Measurements from ENCODE around the gene TUBGCP6. TPM values are rescaled to one million over a fixed set of nuclear protein-coding genes. Genes with fewer than 3 reads are reported as not detected.
A peak's percentile ranks its signal among the peaks of the same experiment; 100 is the strongest.

The TUBGCP6 gene
- total RNA-seq, 1 donor from 2014 or later = 54.4 TPM

DNA sequence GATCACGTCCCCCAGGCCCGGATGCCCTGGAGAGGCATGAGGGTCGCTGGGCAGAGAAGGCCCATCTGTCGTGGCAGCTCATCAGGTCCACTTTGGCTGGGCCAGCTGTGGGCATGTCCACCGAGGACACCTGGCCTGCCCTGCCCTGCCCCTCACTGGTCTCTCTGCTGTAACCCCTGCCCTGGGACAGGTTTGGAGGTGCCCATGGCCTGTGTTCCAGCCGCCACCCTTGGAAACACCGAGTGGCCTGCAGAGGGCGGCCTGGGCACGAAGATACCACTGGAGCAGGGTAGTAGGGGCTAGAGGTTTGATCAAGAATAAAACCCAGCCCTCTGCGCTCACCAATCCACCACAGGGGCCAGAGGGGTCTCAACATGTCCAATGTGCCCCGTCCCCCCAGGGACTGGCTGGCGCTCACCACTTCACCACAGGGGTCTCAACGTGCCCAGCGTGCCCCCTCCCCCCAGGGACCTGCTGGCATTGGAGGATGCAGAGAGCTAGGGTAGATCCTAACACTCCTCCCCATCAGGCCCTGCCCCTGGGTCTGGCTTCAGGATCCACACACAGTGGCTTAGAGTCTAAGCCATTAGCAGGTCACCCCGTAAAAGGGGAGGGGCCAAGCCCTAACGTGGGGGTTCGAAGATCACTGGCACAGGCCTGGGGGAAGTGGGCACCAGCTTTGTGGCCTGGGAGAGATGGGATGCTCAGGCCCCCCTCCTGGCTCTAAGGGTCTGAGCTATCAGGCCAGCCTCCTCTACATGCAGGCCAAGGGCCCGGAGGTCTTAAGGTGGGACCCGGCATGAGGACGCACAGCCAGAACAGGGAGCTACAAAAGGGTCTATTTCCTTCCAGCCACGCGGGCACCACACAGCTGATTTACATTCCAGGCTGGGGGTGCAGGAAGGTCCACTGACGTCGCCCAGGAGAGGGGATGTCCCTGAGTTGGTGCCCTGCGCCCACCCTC is 7.5 kb upstream of the TUBGCP6 start:
- peak; percentile 52 for DNase-seq (ENCODE audit: low read depth, low spot score)
- no peak overlapping the region for H3K27ac Mint-ChIP-seq (ENCODE audit: unreplicated experiment)
- H3K27me3 Mint-ChIP-seq (ENCODE audit: low read depth) = no peaks in the 10 kb centered on the region
- H3K36me3 Mint-ChIP-seq (ENCODE audit: low read depth) = no peaks in the 10 kb centered on the region
- peaks cover 10% of the 10 kb centered on the region for H3K4me1 Mint-ChIP-seq
- TF ChIP-seq, protein P1, sequence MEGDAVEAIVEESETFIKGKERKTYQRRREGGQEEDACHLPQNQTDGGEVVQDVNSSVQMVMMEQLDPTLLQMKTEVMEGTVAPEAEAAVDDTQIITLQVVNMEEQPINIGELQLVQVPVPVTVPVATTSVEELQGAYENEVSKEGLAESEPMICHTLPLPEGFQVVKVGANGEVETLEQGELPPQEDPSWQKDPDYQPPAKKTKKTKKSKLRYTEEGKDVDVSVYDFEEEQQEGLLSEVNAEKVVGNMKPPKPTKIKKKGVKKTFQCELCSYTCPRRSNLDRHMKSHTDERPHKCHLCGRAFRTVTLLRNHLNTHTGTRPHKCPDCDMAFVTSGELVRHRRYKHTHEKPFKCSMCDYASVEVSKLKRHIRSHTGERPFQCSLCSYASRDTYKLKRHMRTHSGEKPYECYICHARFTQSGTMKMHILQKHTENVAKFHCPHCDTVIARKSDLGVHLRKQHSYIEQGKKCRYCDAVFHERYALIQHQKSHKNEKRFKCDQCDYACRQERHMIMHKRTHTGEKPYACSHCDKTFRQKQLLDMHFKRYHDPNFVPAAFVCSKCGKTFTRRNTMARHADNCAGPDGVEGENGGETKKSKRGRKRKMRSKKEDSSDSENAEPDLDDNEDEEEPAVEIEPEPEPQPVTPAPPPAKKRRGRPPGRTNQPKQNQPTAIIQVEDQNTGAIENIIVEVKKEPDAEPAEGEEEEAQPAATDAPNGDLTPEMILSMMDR (conservative IDR thresholded peaks at IDR 0.05) = peak; percentile 65
- H3K9me3 Mint-ChIP-seq = no peaks in the 10 kb centered on the region
- H3K4me3 Mint-ChIP-seq = peak overlapping the region; percentile 77

DNA sequence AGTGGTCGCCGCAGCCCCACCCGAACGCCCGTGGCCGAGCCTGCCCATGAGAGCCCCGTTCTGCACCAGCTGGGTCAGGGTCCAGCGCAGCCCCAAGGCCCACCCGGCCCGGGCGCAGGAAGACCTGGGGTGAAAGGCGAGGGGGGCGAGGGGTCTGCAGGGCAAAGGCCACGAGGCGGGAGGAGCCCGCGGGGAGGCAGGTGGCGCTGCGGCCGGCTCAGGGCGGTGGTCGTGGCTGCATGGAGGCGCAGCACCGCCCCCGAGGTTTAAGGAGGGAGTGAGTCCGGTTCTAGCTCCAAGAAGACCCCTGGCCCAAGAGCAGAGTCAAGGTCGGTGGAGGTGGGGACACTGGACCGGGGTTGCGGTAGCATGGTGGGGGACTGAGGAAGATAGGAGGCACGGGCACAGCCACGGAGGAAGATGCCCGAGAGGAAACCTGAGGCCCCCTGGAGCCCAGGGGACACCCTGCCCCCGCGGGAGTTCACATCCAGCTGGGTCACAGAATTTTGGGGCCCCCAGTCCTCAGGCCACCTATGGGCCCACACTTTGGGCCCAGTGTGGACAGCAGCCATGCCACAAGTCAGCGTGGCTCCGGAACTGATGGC is 6.8 kb upstream of the TUBGCP6 start:
- TF ChIP-seq, protein P1 (conservative IDR thresholded peaks at IDR 0.05) = no peak
- DNase-seq (ENCODE audit: low read depth, low spot score) = no peak
- H3K9me3 Mint-ChIP-seq = no peaks in the 10 kb centered on the region
- no peak overlapping the region for H3K27ac Mint-ChIP-seq (ENCODE audit: unreplicated experiment)
- peak overlapping the region; percentile 44 for H3K4me3 Mint-ChIP-seq
- no peaks in the 10 kb centered on the region for H3K27me3 Mint-ChIP-seq (ENCODE audit: low read depth)
- H3K4me1 Mint-ChIP-seq = peaks cover 10% of the 10 kb centered on the region
- no peaks in the 10 kb centered on the region for H3K36me3 Mint-ChIP-seq (ENCODE audit: low read depth)

DNA sequence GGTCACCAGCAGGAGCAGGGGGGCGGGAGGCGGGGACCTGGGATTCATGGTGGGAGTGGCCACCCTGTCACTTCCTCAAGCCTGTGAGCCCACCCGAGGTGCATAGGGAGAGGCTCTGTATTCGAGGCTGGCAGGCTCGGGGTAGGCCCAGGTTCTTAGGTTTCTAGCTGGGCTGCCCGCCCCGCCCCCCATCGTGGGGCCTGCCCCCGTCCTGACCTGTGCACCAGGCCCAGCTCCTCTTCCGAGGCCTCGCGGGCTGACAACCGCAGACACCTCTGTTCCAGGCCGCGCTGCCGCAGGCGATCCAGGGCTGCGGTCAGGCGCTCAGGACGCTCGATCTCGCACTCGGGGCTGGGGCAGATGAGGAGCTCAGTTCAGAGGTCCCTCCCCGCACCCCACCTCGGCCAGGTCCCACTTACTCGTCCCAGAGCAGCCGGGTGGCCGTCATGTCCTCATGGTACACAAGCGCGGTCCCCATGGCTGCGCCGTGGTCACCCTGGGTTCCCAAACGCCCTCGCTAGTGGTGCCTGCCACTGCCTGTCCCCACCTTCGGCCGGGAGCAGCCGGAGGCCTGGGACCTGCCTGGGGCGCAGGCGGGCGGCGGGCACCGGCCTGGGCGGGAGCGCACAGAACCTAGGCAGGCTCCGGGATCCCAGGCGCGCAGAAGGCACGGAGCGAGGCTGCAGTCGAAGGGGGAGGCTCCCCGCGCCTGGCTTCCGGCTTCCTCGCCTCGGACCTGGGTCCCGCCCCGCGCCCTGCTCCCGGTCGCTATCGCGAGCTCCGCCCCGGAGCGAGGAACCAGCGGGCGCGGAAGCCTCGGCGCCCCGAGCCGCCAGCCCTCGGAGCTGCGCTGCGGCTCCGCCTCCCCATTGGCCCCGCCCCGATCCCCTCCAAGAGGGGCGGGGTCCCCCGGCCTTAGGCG is 6.0 kb upstream of the TUBGCP6 start, which contains the start of gene HDAC10:
HDAC10 (minus strand) TSS at position 711 of the 922 bp plus-strand sequence; CDS start at position 478, 233 bp downstream.
- Mint-ChIP-seq H3K36me3 (ENCODE audit: low read depth) (no peaks in the 10 kb centered on the region), H3K9me3 (no peaks in the 10 kb centered on the region), H3K4me1 (peaks cover 10% of the 10 kb centered on the region), H3K27ac (ENCODE audit: unreplicated experiment) (no peak within 1 kb of the TSS), H3K27me3 (ENCODE audit: low read depth) (no peaks in the 10 kb centered on the region), H3K4me3 (peak within 1 kb of the TSS; percentile 83)
- peak; percentile 65 for DNase-seq (ENCODE audit: low read depth, low spot score)
- TF ChIP-seq, protein P1 (conservative IDR thresholded peaks at IDR 0.05) = no peak

DNA sequence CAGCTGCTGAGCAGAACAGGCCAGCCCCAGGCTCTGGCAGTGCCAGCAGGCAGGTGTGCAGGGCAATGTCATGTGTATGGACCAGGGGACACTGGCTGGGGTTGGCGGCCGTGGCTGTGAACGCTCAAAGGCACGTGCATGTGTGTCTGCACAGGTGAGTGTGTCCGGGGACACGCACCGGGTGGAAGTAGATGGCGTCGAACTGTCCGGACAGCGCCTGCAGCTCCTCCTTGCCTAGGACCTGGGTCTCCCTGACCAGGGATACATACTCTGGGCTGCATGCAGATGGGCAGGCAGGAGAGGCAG is 5.4 kb upstream of the TUBGCP6 start:
- Mint-ChIP-seq H3K9me3 (no peaks in the 10 kb centered on the region), H3K27me3 (ENCODE audit: low read depth) (no peaks in the 10 kb centered on the region), H3K27ac (ENCODE audit: unreplicated experiment) (no peak overlapping the region), H3K4me1 (peaks cover 10% of the 10 kb centered on the region), H3K4me3 (peak overlapping the region; percentile 83), H3K36me3 (ENCODE audit: low read depth) (no peaks in the 10 kb centered on the region)
- DNase-seq (ENCODE audit: low read depth, low spot score) = no peak
- TF ChIP-seq, protein P1 (conservative IDR thresholded peaks at IDR 0.05) = no peak
